Dedifferentiated amniotic fluid mesenchymal stem cell (primary cell): ENCODE data around the gene PCTP.

ENCODE experiments used
- DNase-seq: peaks from one replicate; pipeline ENCODE4 v3.0.0-alpha.2; 2016; ENCODE audit errors: extremely low spot score

The PCTP gene

GRCh38 chr17:55794725-55795482 is 44.1 kb downstream of the PCTP start:
- DNase-seq = no peak

DNA sequence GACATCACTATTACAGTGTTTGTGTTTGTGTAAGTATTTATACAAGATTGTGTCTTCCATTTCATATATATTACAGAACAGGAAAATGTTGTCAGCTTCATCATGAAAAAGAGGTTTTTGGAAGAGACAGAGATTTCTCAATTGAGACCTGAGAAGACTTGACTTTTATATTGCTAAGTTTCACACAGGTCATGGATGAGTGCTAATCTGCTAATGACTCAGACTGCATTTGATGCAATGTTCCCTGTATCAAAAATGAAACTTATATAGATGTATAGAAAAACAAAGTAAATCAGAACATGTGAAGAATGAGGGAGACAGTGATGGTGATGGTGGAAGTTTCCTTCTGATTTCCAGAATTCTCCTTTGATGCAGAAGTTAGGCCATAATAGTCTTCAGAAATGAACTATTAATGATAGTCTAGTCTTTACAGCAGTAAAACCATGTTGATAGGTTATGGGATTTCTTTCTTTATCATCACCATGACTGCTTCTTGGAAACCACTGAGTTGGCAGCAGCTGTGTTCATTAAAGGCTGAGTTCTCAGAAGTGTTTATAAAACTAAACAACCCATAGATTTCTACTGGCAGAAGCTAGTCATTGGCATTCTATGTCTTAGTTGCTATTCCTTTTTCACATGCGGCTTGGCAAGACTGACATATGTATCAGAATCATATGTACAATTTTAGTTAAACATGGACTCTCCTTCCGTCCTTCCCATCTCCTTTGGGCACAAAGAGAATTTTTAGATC is 56.1 kb downstream of the PCTP start:
- DNase-seq = no peak

- DNase-seq = no peak
Observed at GRCh38 chr17:55811536-55811935, 60.7 kb downstream of the PCTP start.

DNA sequence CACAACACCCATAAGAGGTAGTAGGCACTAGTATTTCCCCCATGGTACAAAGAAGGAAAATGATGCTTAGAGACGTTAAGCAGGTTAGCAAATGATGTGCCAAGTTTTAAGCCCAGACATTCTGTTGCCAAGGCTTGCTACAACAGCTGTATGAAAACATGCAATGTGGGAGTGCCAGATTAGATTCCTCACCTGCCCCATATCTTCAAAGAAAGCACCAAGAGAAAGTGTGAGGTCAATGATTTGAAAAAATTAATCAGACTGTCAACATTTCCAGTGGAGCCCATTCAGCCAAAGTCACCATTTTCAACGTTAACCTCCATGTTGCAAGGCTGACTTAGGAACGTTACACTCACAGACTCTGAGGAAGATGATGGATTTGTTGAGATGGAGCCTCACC is 61.5 kb downstream of the PCTP start:
- DNase-seq = no peak

DNA sequence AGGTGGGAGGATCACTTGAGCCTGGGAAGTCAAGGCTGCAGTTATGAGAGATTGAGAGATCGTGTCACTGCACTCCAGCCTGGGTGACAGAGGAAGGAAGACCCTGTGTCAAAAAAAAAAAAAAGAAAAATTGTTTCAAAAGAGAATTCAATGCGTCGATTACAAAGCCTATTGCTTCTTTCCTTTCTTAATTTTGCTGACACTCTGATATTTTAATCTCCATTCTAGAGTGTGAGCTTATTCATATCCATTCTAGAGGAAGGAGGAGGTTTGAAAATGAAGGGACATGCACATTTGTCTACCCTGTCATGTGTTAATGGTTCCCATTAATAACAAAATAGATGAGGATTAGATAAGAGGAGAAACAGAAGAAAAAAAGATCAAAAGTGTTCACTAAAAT is 63.1 kb downstream of the PCTP start:
- no peak for DNase-seq

DNA sequence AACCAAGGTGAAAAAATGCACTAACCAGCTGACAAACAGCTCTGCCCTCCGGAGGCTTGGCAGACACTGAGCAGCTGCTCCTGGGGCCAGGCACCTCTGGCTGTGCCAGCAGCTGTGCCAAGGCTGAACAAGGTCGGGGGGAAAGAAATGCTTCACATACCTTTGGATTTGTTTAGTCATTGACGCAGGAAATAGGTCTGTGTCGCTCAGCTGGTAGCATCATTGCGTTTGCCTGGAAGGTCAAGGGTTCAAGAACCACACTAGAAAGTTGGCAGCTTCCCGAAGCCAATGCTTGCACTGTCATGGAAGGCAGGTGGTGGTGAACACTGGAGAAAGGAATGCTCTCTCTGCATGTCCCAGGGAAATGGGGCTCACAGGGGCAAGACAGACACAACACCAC is 63.5 kb downstream of the PCTP start:
- no peak for DNase-seq

- DNase-seq = no peak
Observed at GRCh38 chr17:55816532-55817396, 65.9 kb downstream of the PCTP start.

DNA sequence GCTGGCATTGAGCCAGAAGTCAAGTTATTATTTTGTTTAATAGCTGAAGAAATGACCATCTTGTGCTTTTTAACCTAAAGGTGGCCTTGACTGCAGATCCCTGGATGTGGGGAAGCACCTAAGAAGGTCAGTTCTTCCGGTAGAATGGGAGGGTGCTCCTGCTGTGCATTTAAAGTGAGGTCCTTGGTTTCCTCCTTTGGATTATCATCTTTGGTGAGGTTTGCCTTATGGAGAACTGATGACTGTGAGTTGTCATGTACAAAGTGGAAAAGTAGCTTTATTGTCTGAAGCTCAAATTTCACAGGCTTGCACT is 66.5 kb downstream of the PCTP start:
- DNase-seq = no peak

DNA sequence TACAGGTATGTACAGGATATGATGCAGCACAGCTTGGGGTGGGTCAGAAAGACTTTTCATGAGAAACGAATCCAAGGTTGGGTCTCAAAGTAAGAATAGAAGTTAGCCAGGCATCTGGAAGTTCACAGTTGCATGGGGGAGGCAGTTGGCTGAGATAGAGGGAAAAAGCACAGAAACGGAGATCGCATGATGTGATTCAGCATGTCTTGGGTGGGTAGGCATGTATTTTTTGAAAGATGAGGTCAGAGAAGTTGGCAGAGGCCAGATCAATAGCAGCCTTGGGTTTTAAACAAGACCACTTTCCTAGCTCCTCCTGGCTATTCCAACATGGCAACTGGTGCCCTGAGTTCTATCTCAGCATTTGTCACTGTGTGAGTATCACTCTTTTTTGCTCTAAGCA is 67.2 kb downstream of the PCTP start:
- no peak for DNase-seq

GRCh38 chr17:55818451-55819375 is 67.9 kb downstream of the PCTP start:
- DNase-seq = no peak

DNA sequence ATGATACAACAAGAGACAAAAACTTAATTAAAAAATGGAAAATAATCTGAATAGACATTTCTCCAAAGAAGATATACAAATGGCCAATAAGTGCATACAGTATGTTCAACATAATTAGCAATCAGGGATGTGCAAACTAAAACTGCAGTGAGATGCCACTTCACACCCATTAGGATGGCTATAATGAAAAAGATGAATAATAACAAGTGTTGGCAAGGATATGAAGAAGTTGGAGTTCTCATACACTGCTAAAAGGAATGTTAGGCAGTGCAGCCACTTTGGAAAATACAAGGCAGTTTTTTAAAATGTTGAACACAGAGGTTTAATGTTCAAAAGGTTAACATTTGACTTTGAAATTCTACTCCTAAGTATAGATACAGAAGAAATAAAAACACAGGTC is 69.8 kb downstream of the PCTP start:
- no peak for DNase-seq

DNA sequence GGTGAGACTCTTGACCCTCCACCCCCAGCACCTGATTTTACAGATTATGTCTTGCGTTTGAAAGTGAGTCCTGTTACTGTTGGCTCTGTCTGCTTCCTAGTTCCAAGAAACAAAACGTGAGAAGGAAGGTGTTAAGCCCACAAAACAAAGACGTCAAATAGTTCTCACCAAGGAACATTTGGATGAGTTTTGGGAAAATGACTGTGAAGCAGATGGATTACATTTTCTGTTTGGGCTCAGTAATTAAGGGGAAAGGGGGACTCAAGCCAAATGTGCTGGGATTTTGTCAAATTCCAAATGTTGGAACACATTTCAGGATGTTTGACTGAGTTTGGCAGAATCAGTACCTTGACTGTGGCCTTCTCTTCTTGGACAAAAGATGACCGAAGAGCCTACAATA is 71.2 kb downstream of the PCTP start:
- DNase-seq = no peak

DNA sequence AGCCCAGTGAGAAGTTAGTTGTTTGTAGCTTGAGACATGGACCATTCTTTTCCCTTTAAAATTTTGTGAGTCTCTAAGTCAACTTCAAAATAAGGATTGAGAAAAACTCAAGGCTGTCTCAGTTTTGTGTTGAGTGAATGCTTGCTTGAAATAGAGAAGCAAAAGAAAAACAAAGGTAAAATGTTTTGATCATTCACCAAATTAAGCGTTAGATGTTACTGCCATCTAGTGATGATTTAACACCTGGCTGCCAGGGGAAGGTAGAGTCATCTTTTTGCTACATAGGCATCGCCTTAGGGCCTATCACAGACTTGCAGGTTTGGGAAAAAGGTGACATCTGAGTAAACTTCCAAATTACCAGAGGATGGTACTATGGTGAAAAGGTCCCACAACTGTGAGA is 74.4 kb downstream of the PCTP start:
- DNase-seq = no peak
